ENCODE results near the gene MAN2A1. TPM values are rescaled to one million over a fixed set of nuclear protein-coding genes. Genes with fewer than 3 reads are reported as not detected.

The MAN2A1 gene
- total RNA-seq, 1 experiment from 2014 or later, result 78.0 TPM

GRCh38 chr5:109825450-109825849 is 135.7 kb downstream of the MAN2A1 start:
- Histone ChIP-seq H4K20me1 (ENCODE audit: control insufficient read depth, insufficient read depth, insufficient read length) (no peaks in the 10 kb centered on the region), H4K5ac (ENCODE audit: insufficient read length, low read depth, low read length) (no peak overlapping the region), H3K79me1 (ENCODE audit: insufficient read depth, low read depth, low read length, poor library complexity, severe bottlenecking) (no peaks in the 10 kb centered on the region), H4K8ac (replicated peaks; ENCODE audit: insufficient read length, low read depth, low read length) (no peak overlapping the region), H2AK5ac (ENCODE audit: insufficient read length, low read length) (no peak overlapping the region), H4K91ac (ENCODE audit: insufficient read length, low read depth, low read length) (no peak overlapping the region), H3K4ac (ENCODE audit: low read depth, low read length) (no peak overlapping the region), H2BK120ac (ENCODE audit: low read depth, low read length, poor library complexity, severe bottlenecking) (no peak overlapping the region), H2BK15ac (ENCODE audit: low read depth, low read length) (no peak overlapping the region), H3K23ac (ENCODE audit: insufficient read length, low read depth, low read length) (no peak overlapping the region), H3K4me1 (ENCODE audit: insufficient read depth, low read length) (no peaks in the 10 kb centered on the region), H3T11ph (ENCODE audit: low read length) (no peak overlapping the region), H2BK12ac (ENCODE audit: insufficient read length, low read depth, low read length) (no peak overlapping the region), H3K9me3 (ENCODE audit: control insufficient read depth, low read depth, low read length) (no peaks in the 10 kb centered on the region), H3K56ac (ENCODE audit: insufficient read length, low read depth, low read length) (no peak overlapping the region), H3K27me3 (ENCODE audit: insufficient read depth, low read length) (no peaks in the 10 kb centered on the region), H3K18ac (ENCODE audit: insufficient read length, low read depth, low read length) (no peak overlapping the region), H2BK20ac (ENCODE audit: low read depth, low read length, poor library complexity, severe bottlenecking) (no peak overlapping the region), H3K9ac (ENCODE audit: extremely low read depth, insufficient read length, low read length) (no peak overlapping the region), H2BK5ac (ENCODE audit: insufficient read length, low read length) (no peak overlapping the region), H3K27ac (ENCODE audit: insufficient read length, low read depth, low read length) (no peak overlapping the region), H3K23me2 (ENCODE audit: insufficient read length, low read depth, low read length, poor library complexity, severe bottlenecking) (no peaks in the 10 kb centered on the region), H3K14ac (ENCODE audit: insufficient read depth, low read length) (no peak overlapping the region), H3K79me2 (ENCODE audit: insufficient read depth, low read length) (no peaks in the 10 kb centered on the region), H2AFZ (ENCODE audit: low read length) (no peak overlapping the region), H3K4me2 (ENCODE audit: insufficient read depth, insufficient read length, low read length) (no peak overlapping the region)
- no peak overlapping the region for H3K27ac Mint-ChIP-seq
- no peak for DNase-seq
- peaks cover 38 to 76% (median 76%) of the 10 kb centered on the region in 3 experiments for H3K36me3 Mint-ChIP-seq (ENCODE audit: insufficient read depth in 1 of 3, low read depth in 3 of 3)
- no peaks in the 10 kb centered on the region for H3K27me3 Mint-ChIP-seq (ENCODE audit: low read depth)
- H3K9me3 Mint-ChIP-seq, result no peaks in the 10 kb centered on the region; a peak in 1 of 5 replicates
- WGBS (ENCODE audit: extremely low coverage, insufficient read length, low lambda C conversion rate), result no CpG with 5 or more reads among the region's 1 CpG
- H3K4me1 Mint-ChIP-seq, result no peaks in the 10 kb centered on the region
- H3K4me3 Mint-ChIP-seq, result no peak overlapping the region
- TF ChIP-seq CTCF (conservative IDR thresholded peaks at IDR 0.05), result no peak

Data from H9 (cell line).